Panc1 (cell line): ENCODE data around the gene NFIB.

Source experiments
- CTCF ChIP-seq: fragments of 450-650 bp; IDR thresholded peaks from 2 replicates; pipeline ENCODE4 v1.5.1; 2017; ENCODE audit warnings: mild to moderate bottlenecking
- REST ChIP-seq, 2 experiments: IDR thresholded peaks; 2 replicates each; pipeline ENCODE4 v1.6.1; 2011 to 2012; ENCODE audit warnings: low read depth in 2 of 2, control low read depth in 1 of 2, low read length in 1 of 2, mild to moderate bottlenecking in 1 of 2, moderate library complexity in 1 of 2; ENCODE audit not compliant: insufficient read depth in 1 of 2

- TF ChIP-seq REST (IDR thresholded peaks at IDR 0.05; ENCODE audit: insufficient read depth in 1 of 2, low read depth in 2 of 2, low read length in 1 of 2) (no peak), CTCF (no peak)
Measured at GRCh38 chr9:14222149-14222835, 91.6 kb downstream of the NFIB start.
